Liver (tissue), 9 donors: ENCODE results near the gene RABL2B. TPM values are rescaled to one million over a fixed set of nuclear protein-coding genes. Genes with fewer than 3 reads are reported as not detected.

ENCODE experiments used
- DNase-seq: peaks from one replicate; pipeline ENCODE4 v3.0.0-alpha.2; 2017; ENCODE audit warnings: low spot score
- H3K27ac ChIP-seq, 2 donors: one replicate each; pipeline ENCODE4 v1.7.0; 2013; ENCODE audit warnings: inconsistent platforms in 2 of 2, low read length in 2 of 2, control low read depth in 1 of 2, low read depth in 1 of 2, mild to moderate bottlenecking in 1 of 2
- H3K27me3 ChIP-seq, 4 donors: one replicate each; pipeline versions ENCODE4 v1.6.1 to v1.7.0; 2013; ENCODE audit warnings: low read length in 3 of 4, inconsistent platforms in 1 of 4, mild to moderate bottlenecking in 1 of 4, moderate library complexity in 1 of 4; ENCODE audit not compliant: control insufficient read depth in 4 of 4, insufficient read depth in 4 of 4
- H3K36me3 ChIP-seq, 4 donors: one replicate each; pipeline versions ENCODE4 v1.6.1 to v1.7.0; 2013; ENCODE audit warnings: low read length in 3 of 4, mild to moderate bottlenecking in 3 of 4, low read depth in 1 of 4, moderate library complexity in 1 of 4; ENCODE audit not compliant: control insufficient read depth in 4 of 4, insufficient read depth in 3 of 4
- H3K4me1 ChIP-seq, 4 donors: one replicate each; pipeline versions ENCODE4 v1.6.1 to v1.7.0; 2013; ENCODE audit warnings: low read length in 3 of 4, mild to moderate bottlenecking in 3 of 4, moderate library complexity in 1 of 4; ENCODE audit not compliant: control insufficient read depth in 4 of 4, insufficient read depth in 4 of 4
- H3K4me3 ChIP-seq, 3 donors: one replicate each; pipeline versions ENCODE4 v1.6.1 to v1.7.0; 2013; ENCODE audit warnings: low read length in 3 of 3, control low read depth in 1 of 3, low read depth in 1 of 3, mild to moderate bottlenecking in 1 of 3
- H3K9ac ChIP-seq, 2 donors: one replicate each; pipeline ENCODE4 v1.7.0; 2013; ENCODE audit warnings: low read length in 2 of 2, mild to moderate bottlenecking in 2 of 2, moderate library complexity in 2 of 2, control low read depth in 1 of 2, low read depth in 1 of 2
- H3K9me3 ChIP-seq, 4 donors: one replicate each; pipeline versions ENCODE4 v1.6.1 to v1.7.0; 2013; ENCODE audit warnings: low read length in 3 of 4; ENCODE audit not compliant: control insufficient read depth in 4 of 4
- ATF3 ChIP-seq: IDR thresholded peaks from 2 replicates; pipeline ENCODE4 v1.6.1; 2016; ENCODE audit warnings: antibody characterized with exemption
- EGR1 ChIP-seq, 2 donors: IDR thresholded peaks; 2 replicates each; pipeline ENCODE4 v1.6.1; 2016 to 2018; ENCODE audit warnings: antibody characterized with exemption in 2 of 2, low read depth in 2 of 2
- FOXA1 ChIP-seq: IDR thresholded peaks from 2 replicates; pipeline ENCODE4 v1.6.1; 2016; ENCODE audit warnings: antibody characterized with exemption
- FOXA2 ChIP-seq: IDR thresholded peaks from 2 replicates; pipeline ENCODE4 v1.6.1; 2016; ENCODE audit warnings: antibody characterized with exemption
- GABPA ChIP-seq, 2 donors: IDR thresholded peaks in 1 of 2; conservative IDR thresholded peaks in 1 of 2; 2 replicates each; pipeline ENCODE4 v1.6.1; 2016; ENCODE audit warnings: antibody characterized with exemption in 2 of 2, mild to moderate bottlenecking in 1 of 2, moderate library complexity in 1 of 2
- HNF4A ChIP-seq, 2 donors: conservative IDR thresholded peaks; 2 replicates each; pipeline ENCODE4 v1.6.1; 2016; ENCODE audit warnings: antibody characterized with exemption in 2 of 2, mild to moderate bottlenecking in 2 of 2
- HNF4G ChIP-seq: IDR thresholded peaks from 2 replicates; pipeline ENCODE4 v1.6.1; 2016; ENCODE audit warnings: antibody characterized with exemption
- JUND ChIP-seq, 2 donors: IDR thresholded peaks; 2 replicates each; pipeline ENCODE4 v1.6.1; 2016; ENCODE audit warnings: antibody characterized with exemption in 2 of 2
- MAX ChIP-seq: IDR thresholded peaks from 2 replicates; pipeline ENCODE4 v1.6.1; 2016; ENCODE audit warnings: antibody characterized with exemption
- RAD21 ChIP-seq, 2 donors: IDR thresholded peaks; 2 replicates each; pipeline ENCODE4 v1.6.1; 2016; ENCODE audit warnings: antibody characterized with exemption in 2 of 2, mild to moderate bottlenecking in 2 of 2
- RXRA ChIP-seq, 2 donors: IDR thresholded peaks; 2 replicates each; pipeline ENCODE4 v1.6.1; 2017 to 2018; ENCODE audit warnings: antibody characterized with exemption in 2 of 2, mild to moderate bottlenecking in 1 of 2
- TAF1 ChIP-seq: conservative IDR thresholded peaks from 2 replicates; pipeline ENCODE4 v1.6.1; 2016; ENCODE audit warnings: antibody characterized with exemption, mild to moderate bottlenecking
- YY1 ChIP-seq: IDR thresholded peaks from 2 replicates; pipeline ENCODE4 v1.6.1; 2016; ENCODE audit warnings: antibody characterized with exemption, mild to moderate bottlenecking
- ZBTB33 ChIP-seq: IDR thresholded peaks from 2 replicates; pipeline ENCODE4 v1.6.1; 2016; ENCODE audit warnings: antibody characterized with exemption
- WGBS: extraction: QIAGEN DNeasy Blood & Tissue Kit; methylation state at CpG from one replicate; pipeline ENCODE4 v1.1.7; 2013; 5-methylcytosine and 5-hydroxymethylcytosine counted together
- polyA plus RNA-seq, 2 donors: library from polyadenylated mRNA; stranded (reverse) in 1 of 2; unstranded in 1 of 2; fragments of 200-250 nt in 1 of 2; fragments of >200 nt in 1 of 2; fragmentation: Nextera tagmentation in 1 of 2; extraction: Ambion mirVana in 1 of 2; gene quantifications; one replicate each; pipeline versions ENCODE4 v1.2.1 to v1.2.3, GENCODE V29; 2013 to 2015
- total RNA-seq, 2 donors: library from RNA; depleted of rRNA; stranded (reverse); fragments of >200 nt; gene quantifications; one replicate each; pipeline ENCODE4 v1.2.3, GENCODE V29; 2014
- TF ChIP-seq, protein P1 (sequence below): IDR thresholded peaks from 2 replicates; pipeline ENCODE4 v1.6.1; 2016; ENCODE audit warnings: antibody characterized with exemption, mild to moderate bottlenecking
- donor health status: healthy.
- donor health status: healthy.
- donor health status: healthy.
- donor health status: healthy.
- donor health status: healthy.

The RABL2B gene
- total and polyA plus RNA-seq, 4 donors: 4.2 to 6.7 (median 5.5) TPM

DNA sequence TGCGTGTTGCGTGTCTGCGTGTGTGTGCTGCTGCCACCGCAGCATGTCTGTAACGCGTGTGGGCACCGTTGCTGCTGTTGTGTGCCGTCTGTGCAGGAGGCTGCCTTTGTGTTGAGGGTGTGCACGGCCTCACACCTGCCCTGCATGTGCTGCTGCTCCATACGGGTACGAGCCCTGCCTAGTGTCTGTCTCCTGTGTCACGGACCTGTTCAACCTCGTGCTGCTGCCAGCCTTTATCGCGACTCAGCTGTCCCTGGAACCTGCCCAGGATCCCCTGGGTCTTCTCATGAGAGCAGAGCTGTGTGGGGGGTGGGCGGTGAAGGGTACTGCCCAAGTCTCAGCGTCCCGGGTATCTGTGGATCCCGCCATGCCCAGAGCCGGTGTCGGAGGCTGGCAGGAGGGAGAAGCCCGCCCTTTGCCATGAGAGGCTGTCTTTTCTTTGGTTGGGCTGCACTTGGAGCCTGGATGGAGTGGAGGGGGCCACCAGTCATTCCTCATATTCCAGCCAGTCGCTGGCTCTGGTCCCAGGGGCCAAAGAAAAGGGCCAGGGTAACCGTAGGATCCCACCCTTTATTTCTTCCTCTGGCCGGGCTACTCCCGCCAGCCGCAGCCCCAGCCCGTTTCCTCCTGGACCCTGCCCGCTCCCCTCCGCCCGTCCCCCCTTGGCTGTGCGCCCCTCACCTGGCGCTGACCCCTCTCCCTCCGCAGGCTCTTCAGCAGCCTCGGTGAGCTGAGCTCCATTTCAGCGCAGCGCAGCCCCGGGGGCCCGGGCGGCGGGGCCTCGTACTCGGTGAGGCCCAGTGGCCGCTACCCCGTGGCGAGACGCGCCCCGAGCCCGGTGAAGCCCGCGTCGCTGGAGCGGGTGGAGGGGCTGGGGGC is 53.2 kb downstream of the RABL2B start (continued):
- TF ChIP-seq ATF3: no peak
- TF ChIP-seq ZBTB33: no peak
- no peak for TF ChIP-seq GABPA (IDR thresholded peaks at IDR 0.05 in 1 of 2, conservative IDR thresholded peaks at IDR 0.05 in 1 of 2)

GRCh38 chr22:50729391-50730012 is 53.9 kb downstream of the RABL2B start:
- DNase-seq: no peak
- Histone ChIP-seq H3K4me3 (no peak overlapping the region), H3K9me3 (no peaks in the 10 kb centered on the region), H3K27ac (no peak overlapping the region), H3K4me1 (peaks cover 0 to 14% (median 0%) of the 10 kb centered on the region in 4 donors), H3K9ac (no peak overlapping the region), H3K36me3 (peaks cover 2 to 27% (median 11%) of the 10 kb centered on the region in 4 donors), H3K27me3 (no peaks in the 10 kb centered on the region)
- 90% methylated on average over 21 of the region's 21 CpGs for WGBS
- TF ChIP-seq, protein P1, sequence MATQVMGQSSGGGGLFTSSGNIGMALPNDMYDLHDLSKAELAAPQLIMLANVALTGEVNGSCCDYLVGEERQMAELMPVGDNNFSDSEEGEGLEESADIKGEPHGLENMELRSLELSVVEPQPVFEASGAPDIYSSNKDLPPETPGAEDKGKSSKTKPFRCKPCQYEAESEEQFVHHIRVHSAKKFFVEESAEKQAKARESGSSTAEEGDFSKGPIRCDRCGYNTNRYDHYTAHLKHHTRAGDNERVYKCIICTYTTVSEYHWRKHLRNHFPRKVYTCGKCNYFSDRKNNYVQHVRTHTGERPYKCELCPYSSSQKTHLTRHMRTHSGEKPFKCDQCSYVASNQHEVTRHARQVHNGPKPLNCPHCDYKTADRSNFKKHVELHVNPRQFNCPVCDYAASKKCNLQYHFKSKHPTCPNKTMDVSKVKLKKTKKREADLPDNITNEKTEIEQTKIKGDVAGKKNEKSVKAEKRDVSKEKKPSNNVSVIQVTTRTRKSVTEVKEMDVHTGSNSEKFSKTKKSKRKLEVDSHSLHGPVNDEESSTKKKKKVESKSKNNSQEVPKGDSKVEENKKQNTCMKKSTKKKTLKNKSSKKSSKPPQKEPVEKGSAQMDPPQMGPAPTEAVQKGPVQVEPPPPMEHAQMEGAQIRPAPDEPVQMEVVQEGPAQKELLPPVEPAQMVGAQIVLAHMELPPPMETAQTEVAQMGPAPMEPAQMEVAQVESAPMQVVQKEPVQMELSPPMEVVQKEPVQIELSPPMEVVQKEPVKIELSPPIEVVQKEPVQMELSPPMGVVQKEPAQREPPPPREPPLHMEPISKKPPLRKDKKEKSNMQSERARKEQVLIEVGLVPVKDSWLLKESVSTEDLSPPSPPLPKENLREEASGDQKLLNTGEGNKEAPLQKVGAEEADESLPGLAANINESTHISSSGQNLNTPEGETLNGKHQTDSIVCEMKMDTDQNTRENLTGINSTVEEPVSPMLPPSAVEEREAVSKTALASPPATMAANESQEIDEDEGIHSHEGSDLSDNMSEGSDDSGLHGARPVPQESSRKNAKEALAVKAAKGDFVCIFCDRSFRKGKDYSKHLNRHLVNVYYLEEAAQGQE: no peak
- TF ChIP-seq GABPA (IDR thresholded peaks at IDR 0.05 in 1 of 2, conservative IDR thresholded peaks at IDR 0.05 in 1 of 2): no peak
- no peak for TF ChIP-seq TAF1
- no peak for TF ChIP-seq ZBTB33
- TF ChIP-seq RXRA (IDR thresholded peaks at IDR 0.05): no peak
- TF ChIP-seq EGR1 (IDR thresholded peaks at IDR 0.05; ENCODE audit: low read depth in 2 of 2): no peak
- TF ChIP-seq JUND (IDR thresholded peaks at IDR 0.05): no peak
- TF ChIP-seq MAX: no peak
- no peak for TF ChIP-seq RAD21 (IDR thresholded peaks at IDR 0.05)
- TF ChIP-seq YY1: no peak
- no peak for TF ChIP-seq HNF4G
- TF ChIP-seq FOXA1: no peak
- TF ChIP-seq FOXA2: no peak
- no peak for TF ChIP-seq HNF4A (conservative IDR thresholded peaks at IDR 0.05)
